ENCODE measurements around the gene NT5C2. TPM values are rescaled to one million over a fixed set of nuclear protein-coding genes. Genes with fewer than 3 reads are reported as not detected.
"Not testable (repeated sequence)": the region's sequence is repeated elsewhere in the genome, so short reads cannot be mapped to it uniquely, and the experiment has no call there.

Gene NT5C2
- total RNA-seq, 4 donors from 2014 or later = 36.0 to 53.6 (median 40.8) TPM

- intact Hi-C loops (cut with DNase I; ENCODE audit: low total_unique reads) = no loop called here
- 86 to 92% methylated on average over 5 of the region's 5 CpGs for WGBS, 2 donors
- no peak for TF ChIP-seq POLR2A (IDR thresholded peaks at IDR 0.05)
- TF ChIP-seq, protein P1, sequence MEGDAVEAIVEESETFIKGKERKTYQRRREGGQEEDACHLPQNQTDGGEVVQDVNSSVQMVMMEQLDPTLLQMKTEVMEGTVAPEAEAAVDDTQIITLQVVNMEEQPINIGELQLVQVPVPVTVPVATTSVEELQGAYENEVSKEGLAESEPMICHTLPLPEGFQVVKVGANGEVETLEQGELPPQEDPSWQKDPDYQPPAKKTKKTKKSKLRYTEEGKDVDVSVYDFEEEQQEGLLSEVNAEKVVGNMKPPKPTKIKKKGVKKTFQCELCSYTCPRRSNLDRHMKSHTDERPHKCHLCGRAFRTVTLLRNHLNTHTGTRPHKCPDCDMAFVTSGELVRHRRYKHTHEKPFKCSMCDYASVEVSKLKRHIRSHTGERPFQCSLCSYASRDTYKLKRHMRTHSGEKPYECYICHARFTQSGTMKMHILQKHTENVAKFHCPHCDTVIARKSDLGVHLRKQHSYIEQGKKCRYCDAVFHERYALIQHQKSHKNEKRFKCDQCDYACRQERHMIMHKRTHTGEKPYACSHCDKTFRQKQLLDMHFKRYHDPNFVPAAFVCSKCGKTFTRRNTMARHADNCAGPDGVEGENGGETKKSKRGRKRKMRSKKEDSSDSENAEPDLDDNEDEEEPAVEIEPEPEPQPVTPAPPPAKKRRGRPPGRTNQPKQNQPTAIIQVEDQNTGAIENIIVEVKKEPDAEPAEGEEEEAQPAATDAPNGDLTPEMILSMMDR (IDR thresholded peaks at IDR 0.05) = no peak
- no peak overlapping the region for H3K4me3 ChIP-seq (ENCODE audit: low read depth, poor library complexity, severe bottlenecking)
- no peak for DNase-seq (ENCODE audit: low spot score in 2 of 2)
These were observed 22.5 kb upstream of the NT5C2 start for GRCh38 chr10:103215601-103216000.

- 88 to 91% methylated on average over 4 of the region's 4 CpGs for WGBS, 2 donors
- H3K4me3 ChIP-seq (ENCODE audit: low read depth, poor library complexity, severe bottlenecking); DNase-seq (ENCODE audit: low spot score in 2 of 2); intact Hi-C loops (cut with DNase I; ENCODE audit: low total_unique reads): not testable (repeated sequence)
These were observed 17.2 kb upstream of the NT5C2 start for GRCh38 chr10:103210262-103210661.

- WGBS, 2 donors = 35 to 40% methylated on average over 3 of the region's 3 CpGs
- H3K4me3 ChIP-seq (ENCODE audit: low read depth, poor library complexity, severe bottlenecking) = not testable (repeated sequence)
These were observed 14.6 kb upstream of the NT5C2 start for GRCh38 chr10:103207643-103208042.

GRCh38 chr10:103207141-103207540, 14.1 kb upstream of the NT5C2 start:
- intact Hi-C loops (cut with DNase I; ENCODE audit: low total_unique reads) = no loop called here
- TF ChIP-seq, protein P1 (IDR thresholded peaks at IDR 0.05) = no peak
- TF ChIP-seq POLR2A (IDR thresholded peaks at IDR 0.05) = no peak
- H3K4me3 ChIP-seq (ENCODE audit: low read depth, poor library complexity, severe bottlenecking) = no peak overlapping the region
- 53 to 60% methylated on average over 2 of the region's 2 CpGs for WGBS, 2 donors
- no peak for DNase-seq (ENCODE audit: low spot score in 2 of 2)

More at GRCh38 chr10:103207643-103208042, 14.6 kb upstream of the NT5C2 start:
- intact Hi-C loops (cut with DNase I; ENCODE audit: low total_unique reads); DNase-seq (ENCODE audit: low spot score in 2 of 2): not testable (repeated sequence)

- peak in 1 of 2 donors; percentile 23 for DNase-seq (ENCODE audit: low spot score in 2 of 2)
- WGBS, 2 donors = 81 to 87% methylated on average over 3 of the region's 3 CpGs
- intact Hi-C loops (cut with DNase I; ENCODE audit: low total_unique reads); H3K4me3 ChIP-seq (ENCODE audit: low read depth, poor library complexity, severe bottlenecking): not testable (repeated sequence)
These were observed 13.6 kb upstream of the NT5C2 start for GRCh38 chr10:103206715-103207114.

GRCh38 chr10:103205401-103205800, 12.3 kb upstream of the NT5C2 start:
- DNase-seq (ENCODE audit: low spot score in 2 of 2); intact Hi-C loops (cut with DNase I; ENCODE audit: low total_unique reads); H3K4me3 ChIP-seq (ENCODE audit: low read depth, poor library complexity, severe bottlenecking): not testable (repeated sequence)
- 80 to 81% methylated on average over 4 of the region's 4 CpGs for WGBS, 2 donors

GRCh38 chr10:103204353-103205255, 11.5 kb upstream of the NT5C2 start:
- WGBS, 2 donors = 65 to 71% methylated on average over 8 of the region's 8 CpGs
- TF ChIP-seq POLR2A (IDR thresholded peaks at IDR 0.05) = no peak
- TF ChIP-seq, protein P1 (IDR thresholded peaks at IDR 0.05) = no peak
- intact Hi-C loops (cut with DNase I; ENCODE audit: low total_unique reads) = no loop called here
- DNase-seq (ENCODE audit: low spot score in 2 of 2) = no peak
- H3K4me3 ChIP-seq (ENCODE audit: low read depth, poor library complexity, severe bottlenecking) = no peak overlapping the region

DNA sequence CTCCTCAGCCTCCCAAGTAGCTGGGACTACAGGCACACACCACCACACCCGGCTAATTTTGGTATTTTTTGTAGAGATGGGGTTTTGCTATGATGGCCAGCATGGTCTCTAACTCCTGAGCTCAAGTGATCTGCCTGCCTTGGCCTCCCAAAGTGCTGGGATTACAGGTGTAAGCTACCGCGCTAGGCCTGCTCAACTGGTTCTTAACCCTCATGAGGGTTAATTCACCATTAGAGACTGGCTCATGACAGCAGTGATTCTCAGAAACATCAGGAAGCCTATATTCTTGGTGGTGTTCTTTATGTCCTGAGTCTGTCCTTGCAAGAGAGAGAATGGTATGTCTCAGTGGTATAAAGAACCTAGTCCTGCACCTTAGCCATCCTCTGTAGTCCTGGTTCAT, 10.4 kb upstream of the NT5C2 start:
- intact Hi-C loops (cut with DNase I; ENCODE audit: low total_unique reads) = no loop called here
- 88 to 96% methylated on average over 3 of the region's 3 CpGs for WGBS, 2 donors
- DNase-seq (ENCODE audit: low spot score in 2 of 2) = no peak
- no peak for TF ChIP-seq POLR2A (IDR thresholded peaks at IDR 0.05)
- TF ChIP-seq, protein P1 (IDR thresholded peaks at IDR 0.05) = no peak
- no peak overlapping the region for H3K4me3 ChIP-seq (ENCODE audit: low read depth, poor library complexity, severe bottlenecking)

All from lower leg skin (tissue), 4 donors.